GM19397 (cell line): ENCODE results near the gene DYNC2LI1.
"Not testable (repeated sequence)": the region's sequence is repeated elsewhere in the genome, so short reads cannot be mapped to it uniquely, and the experiment has no call there.

Experiments
- ATAC-seq: cut with Tn5 transposase; IDR thresholded peaks from one replicate; pipeline ENCODE4 v1.9.1; 2021; ENCODE audit warnings: mild to moderate bottlenecking, moderate library complexity; ENCODE audit not compliant: unreplicated experiment

DYNC2LI1 gene

DNA sequence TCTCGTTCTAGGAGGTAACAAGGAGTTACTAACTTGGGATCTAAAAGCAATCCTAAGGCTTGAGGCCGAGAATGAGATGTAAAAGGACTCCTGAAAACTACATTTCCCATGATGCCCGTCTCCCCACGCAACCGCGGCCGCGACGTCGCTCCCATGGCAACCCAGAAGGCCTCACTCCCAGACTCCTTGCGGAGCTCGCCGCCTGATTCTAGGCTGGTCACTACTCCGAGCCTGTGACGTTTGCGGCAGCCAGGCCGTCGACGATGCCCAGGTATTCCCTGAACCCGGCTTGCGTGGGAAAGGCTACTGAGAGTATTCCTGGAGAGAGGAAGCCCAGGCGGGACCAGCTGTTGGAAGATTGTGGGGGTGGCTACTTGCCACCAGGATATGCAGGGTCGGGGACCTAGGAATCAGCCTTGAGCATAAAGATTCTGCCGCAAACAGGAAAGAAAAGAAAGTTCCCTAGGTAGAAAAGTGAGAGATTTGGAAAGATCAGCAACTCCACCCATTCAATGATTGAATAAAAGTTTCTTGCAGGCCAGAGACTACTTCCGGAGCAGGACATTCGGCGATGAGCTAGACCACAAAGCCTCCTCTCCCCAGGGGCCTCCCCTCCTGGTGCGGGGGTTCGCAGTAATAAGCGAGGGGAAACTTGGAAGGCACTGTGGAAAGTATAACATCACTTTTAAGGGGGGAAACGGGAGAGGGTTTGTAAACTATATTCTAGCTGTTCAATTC lies at the start of gene DYNC2LI1:
DYNC2LI1 (plus strand) TSS at position 164 of the 738 bp plus-strand sequence; CDS start at position 264, 100 bp downstream.
- peak; percentile 99 for ATAC-seq

DNA sequence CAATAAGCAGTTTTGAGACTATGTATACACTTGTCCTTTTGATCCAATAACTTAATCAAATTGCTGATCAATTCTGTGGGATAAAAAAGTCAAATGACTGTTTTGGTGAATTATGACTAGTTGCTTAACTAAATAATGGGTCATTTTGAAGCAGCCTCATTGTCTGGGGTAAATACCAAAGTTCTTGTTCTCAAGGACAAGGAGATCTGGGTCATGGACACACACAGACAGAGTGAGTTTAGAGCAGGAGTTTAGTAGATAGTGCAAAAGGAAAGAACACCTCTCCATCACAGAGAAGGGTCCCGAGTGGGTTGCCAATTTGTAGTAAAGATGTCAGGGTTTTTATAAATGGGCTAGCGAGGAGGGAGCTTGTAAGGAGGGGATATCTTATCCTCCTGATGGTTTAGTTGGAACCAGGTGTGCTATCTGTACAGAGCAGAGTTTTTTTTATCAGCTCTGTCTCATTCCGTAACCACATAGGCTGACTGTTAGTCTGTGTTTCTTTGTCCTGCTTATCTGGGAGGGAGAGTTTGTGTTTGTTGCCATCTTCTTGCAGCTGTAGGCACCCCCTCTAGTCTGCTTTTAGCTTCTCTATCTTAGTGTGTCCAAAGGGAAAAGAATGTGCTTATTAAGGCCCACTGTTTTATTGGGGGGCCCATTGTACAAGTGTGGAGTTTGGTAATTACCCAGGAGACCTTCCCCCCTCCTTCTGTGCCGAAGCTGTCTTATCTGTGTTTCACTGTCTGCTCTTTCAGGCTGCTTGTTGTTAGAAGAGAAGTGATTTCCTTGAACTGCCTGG lies 48.9 kb upstream of the DYNC2LI1 start:
- no peak for ATAC-seq

DNA sequence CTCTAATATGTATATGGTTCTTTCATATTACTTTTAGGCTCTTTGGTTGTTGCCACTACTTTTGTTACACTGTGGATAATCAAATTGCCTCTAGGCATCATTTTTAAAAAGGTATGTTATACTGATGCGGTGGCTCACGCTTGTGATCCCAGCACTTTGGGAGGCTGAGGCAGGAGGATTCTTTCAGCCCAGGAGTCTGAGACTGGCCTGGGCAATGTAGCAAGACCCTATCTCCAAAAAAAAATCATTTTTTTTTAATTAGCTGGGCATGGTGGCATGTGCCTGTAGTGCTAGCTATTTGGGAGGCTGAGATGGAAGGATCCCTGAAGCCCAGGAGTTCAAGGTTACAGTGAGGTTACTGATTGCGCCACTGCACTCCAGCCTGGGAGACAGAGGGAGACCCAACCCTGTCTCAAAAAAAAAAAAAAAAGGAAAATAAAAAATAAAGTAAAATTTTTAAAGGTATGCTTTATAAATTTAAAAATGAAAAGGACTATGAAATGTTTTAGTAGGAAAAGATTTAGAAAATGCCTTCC lies 48.1 kb upstream of the DYNC2LI1 start:
- ATAC-seq, result no peak

DNA sequence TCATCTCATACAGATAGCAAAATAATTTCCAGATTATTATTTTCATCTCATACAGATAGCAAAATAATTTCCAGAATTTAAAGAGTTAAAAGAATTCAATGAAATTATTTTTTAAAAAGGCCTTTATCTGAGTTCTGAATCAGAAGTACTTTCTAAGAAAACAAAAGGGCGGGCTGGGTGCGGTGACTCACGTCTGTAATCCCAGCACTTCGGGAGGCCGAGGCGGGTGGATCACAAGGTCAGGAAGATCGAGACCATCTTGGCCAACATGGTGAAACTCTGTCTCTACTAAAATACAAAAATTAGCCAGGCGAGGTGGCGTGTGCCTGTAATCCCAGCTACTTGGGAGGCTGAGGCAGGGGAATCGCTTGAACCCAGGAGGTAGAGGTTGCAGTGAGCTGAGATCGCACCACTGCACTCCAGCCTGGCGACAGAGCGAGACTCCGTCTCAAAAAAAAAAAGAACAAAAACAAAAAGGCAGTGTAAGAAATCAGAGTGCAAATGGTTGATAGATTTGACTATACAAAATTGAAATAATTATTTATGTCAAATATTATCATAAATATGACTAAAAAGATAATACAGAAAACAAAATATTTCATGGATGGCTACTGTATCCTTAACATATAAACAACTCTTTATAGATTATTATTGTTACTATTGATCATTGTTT lies 46.7 kb upstream of the DYNC2LI1 start:
- not testable (repeated sequence) for ATAC-seq

DNA sequence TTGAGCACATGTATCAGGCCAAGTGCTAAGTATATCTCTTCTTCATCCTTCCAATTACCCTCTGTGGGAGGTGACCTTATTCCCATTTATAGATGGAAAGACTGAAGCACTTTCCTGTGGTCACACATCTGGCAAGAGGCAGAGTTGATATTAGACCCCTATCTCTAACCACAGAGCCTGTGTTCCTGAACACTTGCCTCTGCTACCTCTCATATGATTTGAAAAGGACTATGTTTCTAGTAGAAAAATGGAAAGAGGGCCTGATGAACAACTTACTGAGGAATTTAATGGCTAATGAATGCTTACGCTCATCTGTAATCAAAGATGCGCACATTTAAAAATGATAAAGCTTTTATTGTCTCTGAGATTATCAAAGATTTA lies 46.2 kb upstream of the DYNC2LI1 start:
- ATAC-seq, result no peak

DNA sequence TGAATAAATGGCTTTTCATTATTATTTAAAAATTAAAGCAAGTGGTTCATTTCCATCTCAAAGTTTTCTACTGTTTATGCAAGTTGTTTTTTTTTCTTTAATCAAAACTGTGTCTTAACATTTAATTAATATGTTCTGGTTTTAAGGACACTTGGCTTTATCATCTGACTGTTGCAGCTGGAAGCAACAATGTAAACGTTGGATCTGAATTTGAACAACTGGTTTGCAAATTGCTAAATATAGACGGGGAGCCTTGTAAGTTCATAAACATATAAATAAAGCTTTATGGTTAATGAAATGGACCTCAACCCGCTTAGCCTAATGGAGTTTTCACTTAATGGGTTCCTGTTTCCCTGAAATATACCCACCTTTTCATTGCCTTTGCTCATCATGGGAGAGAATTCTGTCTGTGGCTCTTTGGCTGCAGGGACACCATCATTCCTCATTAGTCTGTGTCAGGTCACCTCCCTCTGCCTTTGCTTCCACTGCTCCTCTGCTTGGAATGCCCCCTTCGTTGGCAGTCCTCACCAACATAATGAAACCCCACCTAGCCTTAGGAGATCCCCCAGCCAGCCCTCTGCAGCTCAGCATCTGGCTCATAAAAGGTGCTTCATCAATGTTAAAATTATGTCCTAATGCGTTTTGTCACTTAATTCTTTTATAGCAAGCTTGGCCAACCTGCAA lies 44.2 kb upstream of the DYNC2LI1 start:
- ATAC-seq, result no peak

DNA sequence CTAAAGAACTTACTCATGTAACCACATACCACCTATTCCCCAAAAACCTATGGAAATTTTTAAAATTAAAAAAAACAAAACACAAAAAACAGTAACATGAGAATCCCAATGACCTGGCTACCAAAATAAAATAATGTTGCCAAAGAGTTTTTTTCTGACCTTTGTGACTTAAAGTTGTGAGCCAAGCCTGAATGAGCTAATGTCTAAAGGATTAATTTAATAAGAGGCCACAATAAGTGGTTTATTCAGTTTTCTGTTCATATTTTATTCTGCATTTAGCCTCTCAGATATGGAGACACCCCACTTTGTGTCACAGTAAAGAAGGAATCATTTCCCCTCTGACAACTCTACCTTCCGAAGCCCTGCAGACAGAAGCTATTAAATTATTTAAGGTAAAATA lies 42.6 kb upstream of the DYNC2LI1 start:
- ATAC-seq, result no peak

DNA sequence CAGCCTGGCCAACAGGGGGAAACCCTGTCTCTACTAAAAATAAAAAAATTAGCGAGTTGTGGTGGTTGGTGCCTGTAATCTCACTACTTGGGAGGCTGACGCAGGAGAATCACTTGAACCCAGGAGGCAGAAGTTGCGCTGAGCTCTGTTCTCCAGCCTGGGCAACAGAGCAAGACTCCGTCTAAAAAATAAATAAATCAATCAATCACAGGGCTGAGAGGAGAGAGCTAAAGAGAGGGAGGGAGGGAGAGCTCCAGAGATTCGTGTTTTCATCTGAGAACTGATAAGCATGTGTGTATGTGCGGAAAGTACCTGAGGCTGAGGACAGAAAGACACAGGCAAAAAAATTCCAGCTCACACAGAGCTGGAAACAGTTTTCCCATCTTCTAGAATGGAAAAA lies 37.2 kb upstream of the DYNC2LI1 start:
- no peak for ATAC-seq

DNA sequence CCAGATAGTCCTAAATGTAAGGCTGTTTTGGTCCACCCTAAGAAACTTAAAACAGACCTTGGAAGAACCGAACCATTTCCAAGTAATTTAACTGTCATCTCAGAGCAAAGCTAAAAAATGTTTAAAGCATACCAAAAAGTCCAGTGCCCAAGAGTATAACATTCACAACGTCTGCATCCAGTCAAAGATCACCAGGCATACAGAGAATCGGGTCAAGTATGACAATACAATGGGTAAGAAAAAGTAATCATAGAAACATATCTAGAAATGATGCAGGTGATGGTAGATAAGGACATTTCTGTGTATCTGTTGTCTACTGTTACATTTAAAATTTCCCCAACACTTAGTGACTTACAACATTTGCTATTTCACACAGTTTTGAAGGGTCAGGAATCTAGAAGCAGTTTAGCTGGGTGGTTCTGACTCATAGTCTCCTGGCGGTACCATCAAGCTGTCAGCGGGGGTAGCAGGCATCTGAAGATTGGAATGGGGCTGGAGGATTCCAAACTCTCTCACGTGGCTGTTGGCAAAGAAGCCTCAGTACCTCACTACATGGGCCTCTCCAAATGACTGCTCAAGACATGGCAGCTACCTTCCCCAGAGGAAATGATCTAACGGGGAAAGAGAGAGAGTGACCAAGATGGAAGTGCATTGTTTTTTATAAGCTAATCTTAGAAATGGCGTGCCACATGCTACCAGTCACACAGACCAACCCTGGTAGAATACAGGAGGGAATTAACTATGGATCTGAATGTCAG lies 36.6 kb upstream of the DYNC2LI1 start:
- ATAC-seq, result no peak

DNA sequence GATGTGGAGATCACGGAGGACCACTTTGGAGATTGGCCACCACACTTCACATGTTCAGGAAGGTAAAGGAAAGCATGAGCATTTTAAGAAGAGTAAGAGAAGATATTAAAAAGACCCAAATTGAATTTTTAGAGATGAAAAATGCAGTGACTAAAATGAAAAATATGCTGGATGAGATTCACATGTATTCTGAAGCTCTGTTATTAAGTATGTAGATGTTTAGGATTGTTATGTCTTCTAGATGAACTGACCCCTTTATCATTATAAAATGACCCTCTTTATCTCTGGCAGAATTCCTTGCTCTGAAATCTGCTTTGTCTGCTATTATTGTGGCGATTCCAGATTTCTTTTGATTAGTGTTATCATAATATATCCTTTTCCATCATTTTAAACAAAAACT lies 36.0 kb upstream of the DYNC2LI1 start:
- ATAC-seq, result no peak

DNA sequence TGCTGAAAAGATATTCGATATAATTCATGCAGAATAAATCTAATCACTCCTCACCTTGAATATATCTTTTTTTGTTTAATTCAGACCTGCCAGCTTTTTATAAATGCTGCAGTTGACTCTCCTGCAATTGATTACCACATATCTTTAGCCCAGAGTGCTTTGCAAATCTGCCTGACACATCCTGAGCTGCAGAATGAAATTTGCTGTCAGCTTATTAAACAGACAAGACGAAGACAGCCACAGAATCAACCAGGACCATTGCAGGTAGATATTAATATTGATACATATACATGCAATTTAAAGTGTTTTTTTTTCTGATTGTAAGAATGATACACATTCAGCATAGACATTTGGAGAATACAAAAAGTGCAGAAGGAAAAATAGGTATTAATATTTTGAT lies 35.6 kb upstream of the DYNC2LI1 start:
- no peak for ATAC-seq

DNA sequence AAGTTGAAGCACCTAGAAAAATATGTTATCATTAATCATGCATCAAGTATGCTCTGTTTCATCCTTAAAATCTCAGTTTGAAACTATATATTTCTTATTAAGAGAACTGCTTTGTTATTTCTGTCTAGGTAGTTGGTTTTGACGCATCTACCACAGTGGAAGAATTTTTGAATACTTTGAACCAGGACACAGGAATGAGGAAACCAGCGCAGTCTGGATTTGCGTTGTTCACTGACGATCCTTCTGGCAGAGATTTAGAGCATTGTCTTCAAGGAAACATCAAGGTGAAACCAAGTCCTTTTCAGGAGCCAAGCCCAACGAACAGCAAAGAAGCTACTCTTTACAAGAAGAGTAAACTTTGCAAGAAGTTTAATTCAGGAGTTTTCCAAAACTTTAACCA lies 30.1 kb upstream of the DYNC2LI1 start:
- no peak for ATAC-seq

DNA sequence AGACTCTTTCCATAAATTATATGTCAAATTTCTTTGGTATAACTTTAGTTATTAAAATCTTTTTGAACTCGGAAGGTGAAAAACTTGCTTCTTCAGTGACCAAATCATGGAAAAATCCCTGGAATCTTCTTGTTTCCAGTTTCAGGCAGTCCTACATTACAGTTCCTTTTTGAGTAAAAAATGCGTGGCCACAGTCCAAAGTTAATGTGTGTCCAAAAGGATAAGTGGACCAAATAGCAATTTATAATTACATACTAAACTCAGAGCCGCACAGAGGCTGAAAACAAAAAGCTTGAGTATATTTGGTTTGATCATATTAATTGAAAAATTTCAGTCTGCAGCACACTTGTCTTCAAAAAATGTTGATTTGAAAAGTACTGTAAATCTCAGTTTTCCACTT lies 28.4 kb upstream of the DYNC2LI1 start:
- ATAC-seq, result no peak

DNA sequence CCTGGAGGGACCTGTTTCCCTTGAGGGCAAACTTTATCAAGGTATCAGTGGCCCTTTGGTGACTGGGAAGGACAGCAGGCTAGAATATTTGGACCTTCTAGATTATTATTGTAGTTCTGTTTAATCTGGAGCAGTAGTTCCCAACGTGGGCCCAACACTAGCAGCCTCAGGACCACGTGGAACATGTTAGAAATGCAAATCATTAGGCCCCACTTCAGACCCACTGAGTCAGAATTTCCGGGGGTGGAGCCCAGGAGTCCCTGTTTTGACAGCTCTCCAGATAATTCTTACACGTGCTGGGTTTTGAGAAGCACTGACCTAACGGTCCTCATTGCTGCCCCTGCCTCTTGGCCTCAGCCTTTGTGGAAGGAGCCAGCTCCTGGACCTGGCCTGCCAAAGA lies 25.5 kb upstream of the DYNC2LI1 start:
- ATAC-seq, result no peak

DNA sequence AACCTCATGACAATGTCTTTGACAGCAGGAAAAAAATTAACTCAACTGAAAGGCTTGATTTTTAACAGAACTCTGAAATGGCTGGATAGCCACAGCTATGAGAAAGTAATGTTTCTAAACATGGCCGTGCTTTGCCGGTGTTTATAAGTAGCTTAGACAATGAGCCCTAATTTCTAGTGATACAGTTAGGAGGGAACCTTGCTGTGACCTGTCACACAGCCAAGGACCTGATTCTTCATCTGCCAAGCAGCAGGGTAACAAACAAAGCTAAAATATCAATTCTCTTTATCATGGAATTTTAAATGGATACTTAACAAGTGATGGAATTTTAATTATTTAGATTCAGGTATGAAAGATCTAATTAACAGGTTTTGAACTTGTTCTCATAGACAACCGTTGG lies 24.3 kb upstream of the DYNC2LI1 start:
- no peak for ATAC-seq

DNA sequence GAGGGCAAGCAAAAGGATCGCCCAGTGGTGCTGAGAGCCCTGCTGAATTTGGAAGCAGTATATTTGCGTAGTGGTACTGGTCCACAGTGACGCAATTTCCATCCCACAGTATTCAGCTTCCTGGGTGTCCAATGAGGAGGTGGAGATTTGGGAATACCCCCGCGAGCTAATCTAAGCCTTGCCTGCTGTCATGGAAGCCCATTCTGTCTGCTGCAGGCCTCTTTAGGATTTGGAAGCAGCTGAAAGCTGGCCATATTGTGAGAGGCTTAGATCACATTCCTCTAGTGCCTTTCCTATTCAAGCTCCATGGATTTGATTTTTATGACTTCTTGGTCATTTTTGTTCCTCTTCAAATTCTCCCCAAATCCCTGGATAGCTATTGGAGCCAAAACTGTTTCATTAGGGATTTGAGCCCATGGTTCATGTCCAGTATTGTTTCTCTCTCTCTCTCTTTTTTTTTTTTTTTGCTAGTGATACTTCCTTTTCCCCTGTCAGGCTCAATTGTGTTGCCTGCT lies 22.3 kb upstream of the DYNC2LI1 start:
- ATAC-seq, result no peak

DNA sequence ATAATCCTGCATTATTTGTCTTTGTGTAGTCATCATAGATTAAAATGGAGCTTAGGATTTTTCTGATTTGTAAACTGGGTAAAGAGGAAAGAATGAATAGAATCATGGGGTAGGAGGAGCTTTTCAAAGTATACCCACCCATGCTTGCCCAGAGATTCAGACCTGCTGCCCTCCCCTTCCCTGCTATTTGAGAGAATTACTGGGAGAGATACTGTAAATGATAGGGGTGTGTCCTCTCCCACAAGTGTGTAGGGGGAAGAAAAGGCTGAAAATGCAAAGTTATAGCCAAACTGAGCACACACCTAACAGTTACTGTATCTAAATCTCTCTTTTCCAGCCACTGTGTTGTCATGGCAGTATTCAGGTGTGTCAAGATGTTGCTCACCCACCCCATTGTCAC lies 21.5 kb upstream of the DYNC2LI1 start:
- ATAC-seq, result no peak

DNA sequence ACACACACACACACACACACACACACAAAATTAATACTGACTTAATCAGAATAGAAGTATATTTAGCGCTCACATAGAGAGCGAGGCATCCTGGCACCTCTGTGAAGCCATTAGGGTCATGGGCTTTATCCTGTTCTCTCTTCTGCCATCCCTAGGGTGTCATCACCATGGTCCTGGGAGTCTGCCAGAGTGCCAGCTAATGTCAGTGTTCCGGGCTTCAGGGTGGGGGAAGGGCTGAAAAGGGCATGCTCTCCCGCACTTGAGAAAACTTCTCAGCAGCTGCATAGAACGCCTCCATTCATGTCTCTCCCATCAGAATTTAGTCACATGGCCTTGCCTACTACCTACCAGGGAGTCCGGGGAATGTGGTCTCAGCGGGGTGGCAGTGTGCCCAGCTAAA lies 19.7 kb upstream of the DYNC2LI1 start:
- ATAC-seq, result no peak

DNA sequence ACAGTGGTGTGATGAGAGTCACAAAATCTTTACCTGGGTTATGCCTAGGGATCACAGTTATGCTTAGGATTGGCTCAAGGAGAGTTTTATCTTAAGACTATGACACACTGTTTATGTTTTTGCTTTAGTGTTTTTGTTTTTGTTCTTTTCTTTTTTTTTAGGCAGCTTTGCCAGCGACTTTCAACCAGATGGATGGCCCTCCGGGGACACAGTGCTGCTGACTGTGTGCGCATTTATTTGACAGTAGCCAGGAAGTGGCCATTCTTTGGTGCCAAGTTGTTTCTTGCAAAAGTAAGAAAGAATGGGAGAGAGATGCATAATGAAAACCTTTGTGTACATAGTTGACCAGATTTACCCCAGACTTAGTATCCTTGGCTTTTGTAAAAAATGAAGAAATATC lies 15.1 kb upstream of the DYNC2LI1 start:
- ATAC-seq, result no peak

DNA sequence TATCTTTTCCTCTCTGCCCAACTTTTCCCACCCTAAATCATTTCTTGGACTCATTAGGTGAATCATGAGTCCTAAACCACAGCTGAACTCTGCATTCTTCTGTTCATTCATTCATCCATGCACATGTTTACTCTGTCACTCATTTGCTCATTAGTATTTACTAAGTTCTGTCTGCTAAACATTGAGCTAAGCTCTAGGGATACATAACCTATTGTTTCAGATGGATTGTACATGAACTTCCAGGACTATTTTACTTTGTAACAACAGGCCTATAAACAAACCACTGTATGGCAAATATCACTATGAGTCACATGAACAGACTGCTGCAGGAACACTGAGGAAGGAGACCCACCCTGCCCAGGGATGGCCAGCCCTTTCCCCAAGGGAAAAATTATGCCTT lies 14.6 kb upstream of the DYNC2LI1 start:
- ATAC-seq, result no peak
